Measurements from ENCODE around the gene PDXK. TPM values are rescaled to one million over a fixed set of nuclear protein-coding genes. Genes with fewer than 3 reads are reported as not detected.

The PDXK gene
- total and polyA plus RNA-seq, 2 donors from 2014 or later = 122 to 210 TPM

GRCh38 chr21:43801006-43801783 lies 82.3 kb downstream of the PDXK start:
- Histone ChIP-seq H3K4me1 (ENCODE audit: control insufficient read depth in 2 of 3, insufficient read depth in 2 of 3, low read depth in 1 of 3, low read length in 3 of 3) (no peaks in the 10 kb centered on the region), H3K9ac (ENCODE audit: low read length in 3 of 3) (no peak overlapping the region), H3K27me3 (ENCODE audit: control insufficient read depth, insufficient read depth, low read length) (no peaks in the 10 kb centered on the region), H3K27ac (ENCODE audit: low read depth in 2 of 2, low read length in 2 of 2) (no peak overlapping the region), H3K4me3 (ENCODE audit: low read length in 3 of 3) (no peak overlapping the region), H3K36me3 (ENCODE audit: control insufficient read depth in 2 of 3, insufficient read depth in 3 of 3, low read length in 3 of 3) (peaks cover 2 to 37% (median 20%) of the 10 kb centered on the region in 3 donors), H3K9me3 (ENCODE audit: control insufficient read depth in 2 of 3, insufficient read depth in 1 of 3, low read length in 3 of 3) (no peaks in the 10 kb centered on the region)
- TF ChIP-seq CTCF (IDR thresholded peaks at IDR 0.05; ENCODE audit: borderline replicate concordance, extremely low read depth, insufficient read depth) = no peak
- intact Hi-C loops (cut with DNase I) = no loop called here
- no peak for DNase-seq
- no peak for FAIRE-seq

GRCh38 chr21:43802713-43803313 lies 83.9 kb downstream of the PDXK start:
- Histone ChIP-seq H3K9ac (ENCODE audit: low read length in 3 of 3) (no peak overlapping the region), H3K4me3 (ENCODE audit: low read length in 3 of 3) (no peak overlapping the region), H3K36me3 (ENCODE audit: control insufficient read depth in 2 of 3, insufficient read depth in 3 of 3, low read length in 3 of 3) (peaks cover 0 to 22% (median 14%) of the 10 kb centered on the region in 3 donors), H3K27me3 (ENCODE audit: control insufficient read depth, insufficient read depth, low read length) (no peaks in the 10 kb centered on the region), H3K27ac (ENCODE audit: low read depth in 2 of 2, low read length in 2 of 2) (no peak overlapping the region), H3K4me1 (ENCODE audit: control insufficient read depth in 2 of 3, insufficient read depth in 2 of 3, low read depth in 1 of 3, low read length in 3 of 3) (no peaks in the 10 kb centered on the region), H3K9me3 (ENCODE audit: control insufficient read depth in 2 of 3, insufficient read depth in 1 of 3, low read length in 3 of 3) (no peaks in the 10 kb centered on the region)
- FAIRE-seq (no peak), DNase-seq (no peak)
- TF ChIP-seq CTCF (IDR thresholded peaks at IDR 0.05; ENCODE audit: borderline replicate concordance, extremely low read depth, insufficient read depth) = no peak
- intact Hi-C loops (cut with DNase I) = no loop called here

- DNase-seq (no peak), FAIRE-seq (no peak)
- Histone ChIP-seq H3K9ac (ENCODE audit: low read length in 3 of 3) (no peak overlapping the region), H3K4me3 (ENCODE audit: low read length in 3 of 3) (no peak overlapping the region), H3K27ac (ENCODE audit: low read depth in 2 of 2, low read length in 2 of 2) (no peak overlapping the region), H3K4me1 (ENCODE audit: control insufficient read depth in 2 of 3, insufficient read depth in 2 of 3, low read depth in 1 of 3, low read length in 3 of 3) (no peaks in the 10 kb centered on the region), H3K36me3 (ENCODE audit: control insufficient read depth in 2 of 3, insufficient read depth in 3 of 3, low read length in 3 of 3) (peaks cover 0 to 14% (median 9%) of the 10 kb centered on the region in 3 donors), H3K27me3 (ENCODE audit: control insufficient read depth, insufficient read depth, low read length) (no peaks in the 10 kb centered on the region), H3K9me3 (ENCODE audit: control insufficient read depth in 2 of 3, insufficient read depth in 1 of 3, low read length in 3 of 3) (no peaks in the 10 kb centered on the region)
- intact Hi-C loops (cut with DNase I) = no loop called here
- no peak for TF ChIP-seq CTCF (IDR thresholded peaks at IDR 0.05; ENCODE audit: borderline replicate concordance, extremely low read depth, insufficient read depth)
Measured at GRCh38 chr21:43803558-43804300, 84.8 kb downstream of the PDXK start.

All from kidney (tissue), 14 donors.